ENCODE measurements around the gene KLHL8. TPM values are rescaled to one million over a fixed set of nuclear protein-coding genes. Genes with fewer than 3 reads are reported as not detected.

KLHL8 gene
- total RNA-seq, 1 donor from 2014 or later: 12.9 TPM

DNA sequence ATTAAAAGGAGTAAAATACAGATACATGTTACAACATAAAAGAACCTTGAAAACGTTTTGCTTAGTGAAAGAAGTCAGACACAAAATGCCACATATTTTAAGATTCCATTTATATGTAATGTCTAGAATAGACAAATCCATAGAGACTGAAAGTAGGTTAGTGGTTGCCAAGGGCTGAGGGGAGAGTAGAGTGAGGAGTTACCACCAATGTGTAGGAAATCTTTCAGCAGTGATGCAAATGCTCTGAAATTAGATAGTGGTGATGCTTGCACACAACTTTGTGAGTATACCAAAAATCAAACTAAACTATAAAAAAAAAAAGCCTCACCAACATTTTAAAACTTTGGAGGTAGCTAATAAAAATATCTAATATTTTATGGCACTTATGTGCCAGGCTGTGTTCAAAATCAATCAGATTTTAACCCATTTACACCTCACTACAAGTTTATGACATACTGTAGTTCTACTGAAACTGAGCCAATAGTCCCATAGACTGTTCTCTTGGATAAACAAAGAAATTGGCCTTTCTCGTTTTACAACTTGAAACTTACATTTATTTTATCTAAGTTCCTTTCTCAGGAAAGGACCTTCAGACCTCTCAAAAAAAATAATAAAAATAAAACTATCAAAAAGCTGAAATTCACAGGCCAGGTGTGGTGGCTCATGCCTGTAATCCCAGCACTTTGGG lies 29.1 kb upstream of the KLHL8 start:
- no peak for DNase-seq (ENCODE audit: low read depth)
- H3K36me3 ChIP-seq (ENCODE audit: control insufficient read depth, insufficient read depth, low read length): no peaks in the 10 kb centered on the region
- TF ChIP-seq, protein P1, sequence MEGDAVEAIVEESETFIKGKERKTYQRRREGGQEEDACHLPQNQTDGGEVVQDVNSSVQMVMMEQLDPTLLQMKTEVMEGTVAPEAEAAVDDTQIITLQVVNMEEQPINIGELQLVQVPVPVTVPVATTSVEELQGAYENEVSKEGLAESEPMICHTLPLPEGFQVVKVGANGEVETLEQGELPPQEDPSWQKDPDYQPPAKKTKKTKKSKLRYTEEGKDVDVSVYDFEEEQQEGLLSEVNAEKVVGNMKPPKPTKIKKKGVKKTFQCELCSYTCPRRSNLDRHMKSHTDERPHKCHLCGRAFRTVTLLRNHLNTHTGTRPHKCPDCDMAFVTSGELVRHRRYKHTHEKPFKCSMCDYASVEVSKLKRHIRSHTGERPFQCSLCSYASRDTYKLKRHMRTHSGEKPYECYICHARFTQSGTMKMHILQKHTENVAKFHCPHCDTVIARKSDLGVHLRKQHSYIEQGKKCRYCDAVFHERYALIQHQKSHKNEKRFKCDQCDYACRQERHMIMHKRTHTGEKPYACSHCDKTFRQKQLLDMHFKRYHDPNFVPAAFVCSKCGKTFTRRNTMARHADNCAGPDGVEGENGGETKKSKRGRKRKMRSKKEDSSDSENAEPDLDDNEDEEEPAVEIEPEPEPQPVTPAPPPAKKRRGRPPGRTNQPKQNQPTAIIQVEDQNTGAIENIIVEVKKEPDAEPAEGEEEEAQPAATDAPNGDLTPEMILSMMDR (IDR thresholded peaks at IDR 0.05; ENCODE audit: insufficient read depth, low read length, severe bottlenecking): no peak
- no peak for FAIRE-seq
- H3K4me3 ChIP-seq (ENCODE audit: low read depth, low read length): no peak overlapping the region
- no peaks in the 10 kb centered on the region for H3K27me3 ChIP-seq (ENCODE audit: control insufficient read depth, insufficient read depth, low read length)

DNA sequence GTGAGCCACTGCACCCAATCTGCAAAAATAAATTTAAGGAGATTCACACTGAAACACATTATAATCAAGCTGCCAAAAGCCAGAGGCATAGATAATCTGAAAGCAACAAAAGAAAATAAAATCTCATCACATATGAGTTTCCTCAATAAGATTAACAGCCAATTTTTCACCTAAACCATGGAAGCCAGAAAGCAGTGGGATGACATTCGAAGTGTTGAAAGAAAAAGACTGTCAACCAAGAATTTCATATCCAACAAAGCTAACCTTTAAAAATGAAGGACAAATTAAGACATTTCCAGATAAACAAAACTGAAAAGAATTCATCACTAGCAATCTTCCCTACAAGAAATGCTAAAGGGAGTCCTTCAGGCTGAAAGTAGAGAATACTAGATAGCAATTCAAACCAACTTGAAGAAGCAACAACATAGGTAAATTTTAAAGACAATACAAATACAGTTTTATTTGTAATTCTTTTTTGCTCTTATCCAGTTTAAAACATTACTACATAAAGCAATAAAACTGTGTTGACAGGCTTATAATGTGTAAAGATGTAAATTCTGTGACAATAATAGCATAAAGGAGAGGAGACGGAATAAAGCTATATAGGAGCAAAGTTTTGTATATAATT lies 23.1 kb upstream of the KLHL8 start:
- DNase-seq (ENCODE audit: low read depth): no peak
- no peak for FAIRE-seq
- H3K36me3 ChIP-seq (ENCODE audit: control insufficient read depth, insufficient read depth, low read length): no peaks in the 10 kb centered on the region
- H3K27me3 ChIP-seq (ENCODE audit: control insufficient read depth, insufficient read depth, low read length): no peaks in the 10 kb centered on the region
- H3K4me3 ChIP-seq (ENCODE audit: low read depth, low read length): no peak overlapping the region
- TF ChIP-seq, protein P1 (IDR thresholded peaks at IDR 0.05; ENCODE audit: insufficient read depth, low read length, severe bottlenecking): no peak

DNA sequence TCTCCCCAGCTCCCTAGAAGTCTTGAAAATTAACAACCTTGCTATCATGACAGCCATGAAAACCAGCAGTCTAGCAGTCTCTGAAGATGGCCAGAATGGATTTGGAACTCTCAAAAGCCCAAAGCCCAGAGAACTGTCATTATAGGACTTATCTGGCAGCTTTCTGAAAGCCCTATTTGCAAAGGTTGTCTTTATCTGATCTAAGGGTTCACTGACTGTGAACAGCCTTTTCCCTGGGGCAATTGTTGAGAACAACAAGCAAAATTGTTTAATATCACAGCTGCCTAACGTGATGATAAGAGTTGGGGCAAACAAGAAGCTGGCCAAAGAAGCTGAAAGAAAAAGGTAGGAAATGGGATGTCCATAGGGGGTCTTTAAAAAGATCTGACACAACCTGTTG lies 20.9 kb upstream of the KLHL8 start:
- Histone ChIP-seq H3K27me3 (ENCODE audit: control insufficient read depth, insufficient read depth, low read length) (no peaks in the 10 kb centered on the region), H3K4me3 (ENCODE audit: low read depth, low read length) (no peak overlapping the region), H3K36me3 (ENCODE audit: control insufficient read depth, insufficient read depth, low read length) (no peaks in the 10 kb centered on the region)
- no peak for FAIRE-seq
- TF ChIP-seq, protein P1 (IDR thresholded peaks at IDR 0.05; ENCODE audit: insufficient read depth, low read length, severe bottlenecking): no peak
- DNase-seq (ENCODE audit: low read depth): no peak

DNA sequence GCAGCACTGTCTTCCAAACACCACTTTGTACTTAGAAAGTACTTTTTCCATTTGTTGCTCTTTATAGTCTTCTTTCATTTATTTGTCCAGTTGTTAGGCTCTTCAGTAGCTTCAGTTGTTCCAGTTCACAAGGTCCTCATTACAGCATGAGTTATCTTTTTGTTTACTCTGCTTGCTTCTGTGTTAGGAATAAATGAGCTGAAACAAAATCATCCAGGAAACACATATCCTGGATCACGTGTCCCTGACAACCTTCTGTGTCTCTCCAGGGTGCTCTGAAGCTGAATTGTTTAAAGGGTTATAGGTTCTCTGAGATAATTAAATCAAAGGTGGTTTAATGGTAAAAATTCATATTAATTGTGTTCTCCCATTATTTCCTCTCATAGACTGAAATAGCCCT lies 19.9 kb upstream of the KLHL8 start:
- Histone ChIP-seq H3K36me3 (ENCODE audit: control insufficient read depth, insufficient read depth, low read length) (no peaks in the 10 kb centered on the region), H3K27me3 (ENCODE audit: control insufficient read depth, insufficient read depth, low read length) (no peaks in the 10 kb centered on the region), H3K4me3 (ENCODE audit: low read depth, low read length) (no peak overlapping the region)
- TF ChIP-seq, protein P1 (IDR thresholded peaks at IDR 0.05; ENCODE audit: insufficient read depth, low read length, severe bottlenecking): no peak
- DNase-seq (ENCODE audit: low read depth) (peak; percentile 17), FAIRE-seq (no peak)

DNA sequence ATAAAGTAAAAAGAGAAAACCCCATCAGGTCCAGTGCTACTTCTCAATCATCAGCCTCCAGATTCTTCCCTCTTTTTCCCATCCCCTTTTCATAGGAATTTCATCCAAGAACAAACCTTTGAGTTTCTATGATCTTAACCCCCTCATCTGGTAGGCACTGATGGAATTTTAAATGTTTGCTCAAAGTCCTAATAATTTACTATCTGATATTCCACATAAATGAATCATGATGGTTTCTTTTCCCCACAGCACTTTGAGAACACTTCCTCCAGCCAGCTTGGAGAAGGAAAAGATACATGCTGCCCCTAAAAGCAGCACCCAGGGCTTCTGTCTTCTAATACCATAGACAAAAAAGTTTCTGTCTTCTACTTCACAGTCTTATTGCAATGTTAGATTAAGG lies 19.4 kb upstream of the KLHL8 start:
- TF ChIP-seq, protein P1 (IDR thresholded peaks at IDR 0.05; ENCODE audit: insufficient read depth, low read length, severe bottlenecking): no peak
- DNase-seq (ENCODE audit: low read depth) (no peak), FAIRE-seq (no peak)
- H3K36me3 ChIP-seq (ENCODE audit: control insufficient read depth, insufficient read depth, low read length): no peaks in the 10 kb centered on the region
- no peaks in the 10 kb centered on the region for H3K27me3 ChIP-seq (ENCODE audit: control insufficient read depth, insufficient read depth, low read length)
- H3K4me3 ChIP-seq (ENCODE audit: low read depth, low read length): no peak overlapping the region

Data from bronchial epithelial cell (primary cell).